GM18907 (cell line): ENCODE data around the gene ZNF132.
"Not testable (repeated sequence)": the region's sequence is repeated elsewhere in the genome, so short reads cannot be mapped to it uniquely, and the experiment has no call there.

ENCODE experiments used
- ATAC-seq: cut with Tn5 transposase; IDR thresholded peaks from one replicate; pipeline ENCODE4 v1.9.1; 2021; ENCODE audit warnings: mild to moderate bottlenecking, moderate library complexity; ENCODE audit not compliant: unreplicated experiment

The ZNF132 gene

GRCh38 chr19:58468216-58468839 is 28.4 kb upstream of the ZNF132 start:
- no peak for ATAC-seq

GRCh38 chr19:58466760-58467589 is 27.0 kb upstream of the ZNF132 start, which contains the start of gene ZNF324:
Gene ZNF324, plus strand, starts transcription at chr19:58467080. Its CDS starts 2,106 bp downstream, at chr19:58469186.
- ATAC-seq = peak; percentile 85

- ATAC-seq = peak; percentile 24
Observed at GRCh38 chr19:58466089-58466759, 26.3 kb upstream of the ZNF132 start.

- no peak for ATAC-seq
Observed at GRCh38 chr19:58460039-58460438, 20.1 kb upstream of the ZNF132 start.

- ATAC-seq = no peak
Observed at GRCh38 chr19:58456111-58456510, 16.2 kb upstream of the ZNF132 start.

GRCh38 chr19:58455306-58455705 is 15.4 kb upstream of the ZNF132 start:
- no peak for ATAC-seq

- ATAC-seq = no peak
Observed at GRCh38 chr19:58453743-58454142, 13.8 kb upstream of the ZNF132 start.

GRCh38 chr19:58451358-58452101 is 11.6 kb upstream of the ZNF132 start, which contains the start of gene ZNF324B:
Gene ZNF324B, plus strand, starts transcription at chr19:58451622. Its CDS starts 2,080 bp downstream, at chr19:58453702.
- peak; percentile 94 for ATAC-seq

GRCh38 chr19:58450856-58451357 is 11.0 kb upstream of the ZNF132 start:
- no peak for ATAC-seq

- ATAC-seq = not testable (repeated sequence)
Observed at GRCh38 chr19:58449980-58450379, 10.0 kb upstream of the ZNF132 start.

GRCh38 chr19:58448860-58449259 is 8.9 kb upstream of the ZNF132 start:
- ATAC-seq = not testable (repeated sequence)

- ATAC-seq = not testable (repeated sequence)
Observed at GRCh38 chr19:58442986-58443385, 3.0 kb upstream of the ZNF132 start.

GRCh38 chr19:58440556-58440955 is 603 bp upstream of the ZNF132 start:
- ATAC-seq = no peak

GRCh38 chr19:58434217-58434616 is 5.7 kb downstream of the ZNF132 start:
- no peak for ATAC-seq

GRCh38 chr19:58429745-58430144 is 10.2 kb downstream of the ZNF132 start:
- ATAC-seq = no peak

GRCh38 chr19:58428617-58429016 is 11.3 kb downstream of the ZNF132 start:
- ATAC-seq = no peak

GRCh38 chr19:58417071-58417470 is 22.9 kb downstream of the ZNF132 start:
- ATAC-seq = no peak

GRCh38 chr19:58416604-58417003 is 23.3 kb downstream of the ZNF132 start:
- no peak for ATAC-seq

GRCh38 chr19:58409010-58409790 is 30.8 kb downstream of the ZNF132 start:
- ATAC-seq = peak; percentile 26
